NCI-H446 (cell line): ENCODE data around the gene PLEKHO1.
A peak's percentile ranks its signal among the peaks of the same experiment; 100 is the strongest.

ENCODE experiments used
- DNase-seq, 2 experiments: peaks; one replicate each; lab custom pipeline; 2025; lab: John Stamatoyannopoulos, UW

PLEKHO1 gene

GRCh38 chr1:150150133-150151021 is 661 bp downstream of the PLEKHO1 start:
- no peak for DNase-seq

GRCh38 chr1:150151291-150152181 is 1.8 kb downstream of the PLEKHO1 start:
- DNase-seq, result no peak

- DNase-seq, result no peak
These were observed 2.4 kb downstream of the PLEKHO1 start for GRCh38 chr1:150152182-150152536.

- no peak for DNase-seq
These were observed 3.2 kb downstream of the PLEKHO1 start for GRCh38 chr1:150152772-150153456.

- DNase-seq, result no peak
These were observed 4.4 kb downstream of the PLEKHO1 start for GRCh38 chr1:150154143-150154542.

- no peak for DNase-seq
These were observed 5.8 kb downstream of the PLEKHO1 start for GRCh38 chr1:150155413-150156071.

- no peak for DNase-seq
These were observed 7.3 kb downstream of the PLEKHO1 start for GRCh38 chr1:150156868-150157603.

- no peak for DNase-seq
These were observed 9.8 kb downstream of the PLEKHO1 start for GRCh38 chr1:150159550-150159949.

- no peak for DNase-seq
These were observed 11.4 kb downstream of the PLEKHO1 start for GRCh38 chr1:150160964-150161621.

- no peak for DNase-seq
These were observed 12.2 kb downstream of the PLEKHO1 start for GRCh38 chr1:150161747-150162581.

GRCh38 chr1:150162582-150162861 is 12.8 kb downstream of the PLEKHO1 start:
- DNase-seq, result no peak

GRCh38 chr1:150162862-150163706 is 13.4 kb downstream of the PLEKHO1 start:
- peak; percentile 59 to 78 for DNase-seq

GRCh38 chr1:150164224-150164623 is 14.5 kb downstream of the PLEKHO1 start:
- no peak for DNase-seq

GRCh38 chr1:150164779-150165178 is 15.1 kb downstream of the PLEKHO1 start:
- DNase-seq, result no peak

- DNase-seq, result peak; percentile 72 to 79
These were observed 16.2 kb downstream of the PLEKHO1 start for GRCh38 chr1:150165622-150166612.

- peak in 1 of 2 experiments; percentile 63 for DNase-seq
These were observed 19.4 kb downstream of the PLEKHO1 start for GRCh38 chr1:150168960-150169601.

GRCh38 chr1:150171801-150172200 is 22.1 kb downstream of the PLEKHO1 start:
- DNase-seq, result no peak
